Epithelial cell of prostate (primary cell): ENCODE results near the gene MRPL58.
"Not testable (repeated sequence)": the region's sequence is repeated elsewhere in the genome, so short reads cannot be mapped to it uniquely, and the experiment has no call there.

Experiments
- DNase-seq: peaks from one replicate; pipeline ENCODE4 v3.0.0-alpha.2; 2011; ENCODE audit warnings: low read depth, low spot score
- H3K27ac ChIP-seq: fragments of 450-650 bp; 2 replicates; pipeline ENCODE4 v1.5.1; 2017; ENCODE audit warnings: mild to moderate bottlenecking

The MRPL58 gene

DNA sequence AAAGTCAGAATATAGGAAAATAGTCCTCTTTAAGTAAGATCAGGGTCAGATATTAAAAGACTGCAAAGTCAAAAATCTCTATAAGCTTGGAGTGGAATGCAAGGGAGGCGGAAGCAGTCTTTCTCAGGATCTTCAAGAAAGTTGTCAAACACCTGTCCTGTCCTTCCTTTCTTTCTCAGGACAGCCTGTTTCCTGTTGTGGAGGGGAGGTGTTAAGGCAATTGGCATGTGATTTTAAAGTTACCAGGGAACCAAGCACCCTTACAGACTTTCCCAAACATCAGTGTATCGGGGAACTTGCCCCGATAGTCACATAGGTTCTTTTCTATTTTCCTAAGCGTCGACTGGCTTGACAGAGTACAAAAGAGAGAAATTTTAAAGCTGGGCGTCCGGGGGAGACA is 32.2 kb downstream of the MRPL58 start:
- no peak overlapping the region for H3K27ac ChIP-seq
- DNase-seq = no peak

GRCh38 chr17:75045946-75046406 is 33.5 kb downstream of the MRPL58 start:
- DNase-seq = not testable (repeated sequence)
- H3K27ac ChIP-seq = peak overlapping the region; percentile 93

DNA sequence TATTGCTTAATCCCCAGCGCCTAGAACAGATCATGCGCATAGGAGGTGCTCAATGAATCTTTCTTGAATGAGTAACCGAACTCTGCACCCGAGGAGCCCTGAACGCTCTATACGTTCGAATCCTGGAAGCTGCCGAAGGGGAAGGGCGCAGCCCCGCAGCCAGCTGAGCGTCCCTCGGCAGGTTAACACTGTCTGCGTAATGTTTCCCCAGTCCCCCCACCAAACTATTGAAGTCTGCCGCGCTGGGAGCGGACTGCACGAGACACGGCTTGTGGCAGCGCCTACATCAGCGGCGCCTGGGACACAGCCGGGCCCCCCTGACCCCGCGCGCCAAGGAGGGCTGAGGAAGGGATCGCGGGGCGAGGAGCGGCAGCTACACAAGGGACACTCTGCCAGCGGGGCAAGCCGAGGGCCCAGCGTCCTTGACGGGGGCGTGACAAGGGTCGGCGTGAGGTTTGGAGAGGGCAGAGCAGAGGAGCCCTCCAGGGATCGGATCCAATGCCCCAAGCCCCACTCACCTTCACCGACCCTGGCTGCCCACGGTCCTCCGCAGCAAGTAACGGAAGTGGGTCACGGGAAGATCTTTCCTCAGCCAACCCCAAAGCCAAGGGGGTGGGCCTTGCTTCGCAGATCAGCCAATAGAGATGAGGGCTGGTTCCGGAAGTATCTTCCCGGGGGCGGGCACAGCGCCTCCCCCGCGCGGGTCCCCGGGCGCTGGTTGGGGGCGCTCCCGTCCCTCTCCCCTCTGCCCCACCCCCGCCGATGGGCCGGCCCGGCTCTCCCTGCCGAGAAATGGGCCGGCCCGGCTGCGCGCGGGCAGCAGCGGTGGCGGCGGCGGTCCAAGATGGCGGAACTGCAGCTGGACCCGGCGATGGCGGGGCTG is 34.2 kb downstream of the MRPL58 start, which contains the start of the genes ATP5PD and KCTD2:
Gene ATP5PD (minus strand): TSS at position 563 of the 883 bp plus-strand sequence. CDS start 4,319 bp downstream, outside the sequence.
Gene KCTD2 (plus strand): TSS at position 819 of the 883 bp plus-strand sequence. CDS start 26 bp downstream, at position 845.
- peak; percentile 87 for DNase-seq
- H3K27ac ChIP-seq = peak within 1 kb of the TSS; percentile 93

GRCh38 chr17:75047398-75048098 is 35.1 kb downstream of the MRPL58 start:
- peak overlapping the region; percentile 93 for H3K27ac ChIP-seq
- no peak for DNase-seq

DNA sequence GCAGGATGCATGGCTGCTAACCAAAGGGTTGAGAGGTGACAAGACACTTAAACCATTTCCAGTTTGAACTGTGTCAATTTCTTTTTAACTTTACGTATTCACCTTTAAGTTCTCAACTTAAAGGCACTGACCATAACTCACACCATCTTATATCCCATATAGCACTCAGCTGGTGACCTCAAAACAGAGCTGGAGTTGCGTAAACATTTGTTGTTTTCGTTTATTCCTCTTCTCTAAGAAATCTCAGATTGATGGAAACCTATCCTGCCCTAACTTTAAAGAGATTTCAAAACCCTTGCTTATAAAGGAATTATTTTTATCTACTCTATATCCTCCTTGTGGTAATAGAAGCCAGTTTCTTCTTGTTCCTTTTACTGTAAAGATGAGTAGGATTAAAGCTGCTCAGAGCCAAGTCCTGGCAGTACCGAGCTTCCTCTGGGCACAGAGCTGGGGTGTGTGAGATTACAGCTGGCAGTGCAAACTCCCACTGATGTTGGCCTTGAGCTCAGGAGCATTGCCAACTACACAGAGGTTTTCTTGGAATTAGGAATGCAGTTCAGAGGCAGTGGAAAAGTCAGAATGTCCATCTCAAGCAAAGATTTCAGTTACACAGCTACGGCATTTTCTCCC is 35.9 kb downstream of the MRPL58 start:
- DNase-seq = no peak
- peak overlapping the region; percentile 3 for H3K27ac ChIP-seq

DNA sequence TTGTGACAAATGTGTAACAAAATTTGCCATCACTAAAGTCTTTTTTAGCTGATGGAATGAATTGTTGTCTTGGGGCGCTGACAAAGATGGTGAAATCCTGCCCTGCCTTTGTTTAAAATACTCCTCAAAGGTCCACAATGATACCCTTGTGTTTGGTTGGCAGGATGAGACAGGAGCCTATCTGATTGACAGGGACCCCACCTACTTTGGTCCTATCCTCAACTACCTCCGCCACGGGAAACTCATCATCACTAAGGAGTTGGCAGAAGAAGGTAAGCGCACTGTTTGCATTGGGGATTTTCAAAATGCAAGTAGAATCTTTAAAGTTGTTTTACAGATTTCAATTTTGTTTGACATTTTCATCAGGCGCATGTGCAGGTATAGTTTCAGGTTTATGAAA is 36.6 kb downstream of the MRPL58 start:
- no peak for DNase-seq
- peak overlapping the region; percentile 3 for H3K27ac ChIP-seq

GRCh38 chr17:75049706-75050105 is 37.2 kb downstream of the MRPL58 start:
- H3K27ac ChIP-seq = no peak overlapping the region

GRCh38 chr17:75051941-75052340 is 39.5 kb downstream of the MRPL58 start:
- DNase-seq = no peak
- no peak overlapping the region for H3K27ac ChIP-seq

More at GRCh38 chr17:75049706-75050105, 37.2 kb downstream of the MRPL58 start:
- DNase-seq = no peak

DNA sequence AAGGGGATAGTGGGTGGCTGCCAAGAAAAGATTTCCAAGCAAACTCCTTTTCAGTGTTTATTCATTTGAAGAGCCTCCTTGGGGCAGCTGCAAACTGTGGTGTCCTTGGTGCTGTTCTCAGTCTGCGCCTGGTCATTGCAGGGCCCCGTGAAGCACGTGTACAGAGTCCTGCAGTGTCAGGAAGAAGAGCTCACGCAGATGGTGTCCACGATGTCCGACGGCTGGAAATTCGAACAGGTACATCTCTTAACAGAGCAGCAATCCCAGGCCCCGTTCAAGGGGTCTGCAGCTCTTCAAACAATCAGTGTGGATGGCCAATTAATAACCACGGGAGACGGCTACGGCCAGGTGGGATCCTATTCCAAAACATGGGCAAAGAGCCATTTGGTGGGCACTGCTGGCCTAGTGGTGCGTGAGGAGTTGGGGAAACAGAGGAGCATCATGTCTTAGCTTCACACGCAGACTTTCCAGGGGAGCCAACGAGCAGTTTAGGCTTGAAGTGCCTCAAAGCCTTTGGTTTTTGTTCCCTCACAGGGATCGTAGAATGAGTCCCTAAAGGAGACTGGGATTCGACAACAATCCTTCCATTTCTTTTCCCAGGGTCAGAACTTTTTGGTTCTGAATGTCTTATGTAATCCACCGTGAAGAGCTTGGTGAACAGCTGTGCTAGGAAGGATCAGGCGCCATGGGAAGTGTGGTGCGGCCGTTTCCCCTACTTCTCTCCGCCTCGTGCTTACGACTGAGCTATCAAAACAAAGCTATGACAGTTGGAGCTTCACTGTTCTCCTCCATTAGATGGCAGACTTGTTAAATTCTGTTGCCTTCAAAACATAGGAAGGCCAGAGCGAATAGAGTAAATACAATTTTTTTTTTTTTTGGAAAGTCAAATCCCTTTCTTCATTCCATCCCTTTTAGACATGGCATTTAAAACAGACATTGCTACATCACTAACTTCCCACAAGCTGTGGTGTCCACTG is 47.2 kb downstream of the MRPL58 start:
- no peak for DNase-seq
- no peak overlapping the region for H3K27ac ChIP-seq

GRCh38 chr17:75060434-75061054 is 48.1 kb downstream of the MRPL58 start:
- DNase-seq = no peak
- no peak overlapping the region for H3K27ac ChIP-seq

DNA sequence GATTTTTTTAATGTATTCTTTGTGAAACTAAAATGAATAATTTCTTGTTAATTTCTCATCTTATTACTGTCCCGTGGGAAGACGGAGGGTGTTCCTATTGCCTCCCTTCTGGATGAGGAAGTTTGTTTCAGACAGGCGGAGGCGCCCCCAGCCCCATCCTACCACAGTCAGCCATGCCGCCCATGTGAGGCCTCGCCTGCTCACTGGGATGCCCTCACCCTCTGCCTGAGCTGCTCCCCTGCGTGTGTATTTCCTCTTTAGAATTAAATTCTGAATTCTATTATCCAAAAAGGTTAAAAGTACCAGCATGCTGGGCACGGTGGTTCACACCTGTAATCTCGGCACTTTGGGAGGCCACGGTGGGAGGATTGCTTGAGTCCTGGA is 48.6 kb downstream of the MRPL58 start:
- DNase-seq = no peak
- H3K27ac ChIP-seq = no peak overlapping the region

- no peak for DNase-seq
- no peak overlapping the region for H3K27ac ChIP-seq
Observed at GRCh38 chr17:75061618-75062017, 49.1 kb downstream of the MRPL58 start.

- DNase-seq = no peak
- H3K27ac ChIP-seq = no peak overlapping the region
Observed at GRCh38 chr17:75063201-75063600, 50.7 kb downstream of the MRPL58 start.

GRCh38 chr17:75063626-75064025 is 51.2 kb downstream of the MRPL58 start:
- H3K27ac ChIP-seq = no peak overlapping the region
- DNase-seq = no peak

GRCh38 chr17:75064040-75064439 is 51.6 kb downstream of the MRPL58 start:
- DNase-seq = no peak
- H3K27ac ChIP-seq = no peak overlapping the region

DNA sequence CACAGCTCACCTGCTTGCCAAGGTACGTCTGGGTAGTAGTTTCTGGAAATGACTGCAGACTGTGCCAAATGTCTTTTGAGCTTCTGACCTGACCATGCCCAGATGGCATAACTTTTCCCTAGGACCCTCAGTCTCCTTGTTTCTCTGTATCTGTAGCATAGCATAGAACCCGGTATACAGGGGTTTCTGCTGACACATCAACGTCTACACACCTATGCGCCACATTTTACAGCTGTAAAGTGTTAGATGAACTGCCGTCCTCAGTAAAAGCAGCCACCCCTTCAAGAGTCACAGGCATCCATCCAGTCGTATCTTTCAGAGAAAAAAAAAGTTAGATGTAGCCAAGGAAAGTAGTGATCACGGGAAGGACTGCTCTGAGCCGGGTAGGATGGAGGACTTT is 52.0 kb downstream of the MRPL58 start:
- no peak for DNase-seq

DNA sequence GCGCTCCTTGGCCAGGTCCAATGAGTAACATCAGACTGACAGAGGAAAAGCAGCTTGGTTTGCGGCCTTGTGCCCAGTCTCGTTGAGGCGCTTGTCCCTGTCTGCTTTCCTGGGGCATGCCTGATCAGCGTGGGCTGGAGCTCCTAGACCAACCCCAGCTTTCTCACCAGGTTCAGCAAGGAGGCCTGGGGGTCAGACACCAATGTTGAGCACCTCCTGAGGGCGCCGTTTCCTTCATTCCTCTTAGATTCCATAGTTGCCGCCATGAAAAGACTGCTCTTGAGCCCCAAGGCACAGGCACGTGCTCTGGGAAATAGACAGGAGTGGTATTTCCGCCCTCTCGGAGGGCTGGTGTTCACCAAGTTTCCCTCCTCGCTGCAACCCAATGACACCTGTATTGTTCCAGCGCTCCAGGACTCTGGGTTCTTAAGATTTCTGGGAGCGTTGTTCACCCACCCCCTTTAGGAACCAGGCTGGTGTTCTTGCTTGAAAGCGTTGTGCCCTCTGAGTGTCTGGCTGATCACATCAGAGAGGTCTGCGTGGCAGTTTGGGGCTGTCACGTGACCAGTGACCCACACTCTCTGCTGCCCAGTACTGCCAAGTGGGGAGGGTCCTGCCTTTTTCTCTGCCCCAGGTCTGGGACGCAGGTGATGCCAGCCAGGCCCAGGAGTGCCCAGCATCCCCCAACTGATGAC is 52.5 kb downstream of the MRPL58 start:
- no peak for DNase-seq
- H3K27ac ChIP-seq = no peak overlapping the region

More for the DNA sequence above, 52.0 kb downstream of the MRPL58 start:
- H3K27ac ChIP-seq = no peak overlapping the region

- no peak overlapping the region for H3K27ac ChIP-seq
- no peak for DNase-seq
Observed at GRCh38 chr17:75065562-75066151, 53.2 kb downstream of the MRPL58 start.
